WTC11 (cell line): Measurements from ENCODE around the gene NLGN1.

Experiments
- CBFB ChIP-seq: sonication (generic); formaldehyde crosslinking; IDR thresholded peaks from 2 replicates; pipeline ENCODE4 v1.8.1; 2022; ENCODE audit warnings: mild to moderate bottlenecking, low read depth, missing genetic modification reagents
- FOXP1 ChIP-seq: sonication (generic); formaldehyde crosslinking; IDR thresholded peaks from 2 replicates; pipeline ENCODE4 v1.8.0; 2022; ENCODE audit warnings: missing genetic modification reagents, mild to moderate bottlenecking, moderate library complexity, borderline replicate concordance
- KAT7 ChIP-seq: sonication (generic); formaldehyde crosslinking; IDR thresholded peaks from 2 replicates; pipeline ENCODE4 v1.8.1; 2023; ENCODE audit warnings: missing genetic modification reagents, mild to moderate bottlenecking, borderline replicate concordance
- ZNF121 ChIP-seq: sonication (generic); formaldehyde crosslinking; IDR thresholded peaks from 2 replicates; pipeline ENCODE4 v1.8.0; 2023; ENCODE audit warnings: missing genetic modification reagents
- TF ChIP-seq, protein P1 (sequence below): fragments of 200-600 bp; IDR thresholded peaks from 2 replicates; pipeline ENCODE4 v1.8.0; 2022; ENCODE audit warnings: antibody characterized with exemption

DNA sequence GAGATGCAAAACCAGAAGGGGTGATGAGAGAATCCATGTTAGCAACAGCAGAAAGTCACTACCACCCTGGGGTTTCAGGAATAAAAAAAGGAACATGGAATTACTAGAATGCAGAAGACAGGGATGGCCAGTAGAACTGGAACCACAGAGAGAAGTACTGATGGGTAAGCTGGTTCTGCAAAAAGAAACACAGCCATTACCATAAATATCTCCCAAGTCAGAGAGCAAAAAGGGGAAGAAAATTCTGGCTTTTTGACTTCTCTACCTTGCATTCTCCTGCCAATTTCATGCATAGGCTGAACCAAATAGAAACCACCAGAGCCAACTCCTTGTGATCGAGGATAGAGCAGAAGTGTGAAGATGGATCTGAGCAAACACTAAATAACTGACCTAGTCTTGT lies 911.2 kb downstream of the NLGN1 start:
- TF ChIP-seq, protein P1, sequence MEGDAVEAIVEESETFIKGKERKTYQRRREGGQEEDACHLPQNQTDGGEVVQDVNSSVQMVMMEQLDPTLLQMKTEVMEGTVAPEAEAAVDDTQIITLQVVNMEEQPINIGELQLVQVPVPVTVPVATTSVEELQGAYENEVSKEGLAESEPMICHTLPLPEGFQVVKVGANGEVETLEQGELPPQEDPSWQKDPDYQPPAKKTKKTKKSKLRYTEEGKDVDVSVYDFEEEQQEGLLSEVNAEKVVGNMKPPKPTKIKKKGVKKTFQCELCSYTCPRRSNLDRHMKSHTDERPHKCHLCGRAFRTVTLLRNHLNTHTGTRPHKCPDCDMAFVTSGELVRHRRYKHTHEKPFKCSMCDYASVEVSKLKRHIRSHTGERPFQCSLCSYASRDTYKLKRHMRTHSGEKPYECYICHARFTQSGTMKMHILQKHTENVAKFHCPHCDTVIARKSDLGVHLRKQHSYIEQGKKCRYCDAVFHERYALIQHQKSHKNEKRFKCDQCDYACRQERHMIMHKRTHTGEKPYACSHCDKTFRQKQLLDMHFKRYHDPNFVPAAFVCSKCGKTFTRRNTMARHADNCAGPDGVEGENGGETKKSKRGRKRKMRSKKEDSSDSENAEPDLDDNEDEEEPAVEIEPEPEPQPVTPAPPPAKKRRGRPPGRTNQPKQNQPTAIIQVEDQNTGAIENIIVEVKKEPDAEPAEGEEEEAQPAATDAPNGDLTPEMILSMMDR: no peak
- no peak for TF ChIP-seq FOXP1 (CRISPR knock-in tag)
- no peak for TF ChIP-seq ZNF121 (CRISPR knock-in tag)
- no peak for TF ChIP-seq KAT7 (CRISPR knock-in tag)
- no peak for TF ChIP-seq CBFB
